ENCODE measurements around the gene DDX17.

- TF ChIP-seq POLR2A (IDR thresholded peaks at IDR 0.05) (no peak), CTCF (IDR thresholded peaks at IDR 0.05) (no peak)
Observed at GRCh38 chr22:38437416-38437815, 68.7 kb downstream of the DDX17 start.
